Fibroblast of skin of back (primary cell): ENCODE data around the gene PINLYP.
"Not testable (repeated sequence)": the region's sequence is repeated elsewhere in the genome, so short reads cannot be mapped to it uniquely, and the experiment has no call there.

Experiments used
- DNase-seq: peaks from one replicate; pipeline ENCODE4 v3.0.0-alpha.2; 2013

Gene PINLYP

GRCh38 chr19:43582495-43582894 is 6.9 kb downstream of the PINLYP start:
- DNase-seq = no peak

- no peak for DNase-seq
Measured at GRCh38 chr19:43584484-43584883, 8.9 kb downstream of the PINLYP start.

GRCh38 chr19:43586346-43586745 is 10.7 kb downstream of the PINLYP start:
- no peak for DNase-seq

- DNase-seq = not testable (repeated sequence)
Measured at GRCh38 chr19:43587029-43587428, 11.4 kb downstream of the PINLYP start.

- DNase-seq = no peak
Measured at GRCh38 chr19:43589277-43589676, 13.7 kb downstream of the PINLYP start.

GRCh38 chr19:43589678-43590077 is 14.1 kb downstream of the PINLYP start:
- no peak for DNase-seq

- no peak for DNase-seq
Measured at GRCh38 chr19:43591904-43592772, 16.5 kb downstream of the PINLYP start.

DNA sequence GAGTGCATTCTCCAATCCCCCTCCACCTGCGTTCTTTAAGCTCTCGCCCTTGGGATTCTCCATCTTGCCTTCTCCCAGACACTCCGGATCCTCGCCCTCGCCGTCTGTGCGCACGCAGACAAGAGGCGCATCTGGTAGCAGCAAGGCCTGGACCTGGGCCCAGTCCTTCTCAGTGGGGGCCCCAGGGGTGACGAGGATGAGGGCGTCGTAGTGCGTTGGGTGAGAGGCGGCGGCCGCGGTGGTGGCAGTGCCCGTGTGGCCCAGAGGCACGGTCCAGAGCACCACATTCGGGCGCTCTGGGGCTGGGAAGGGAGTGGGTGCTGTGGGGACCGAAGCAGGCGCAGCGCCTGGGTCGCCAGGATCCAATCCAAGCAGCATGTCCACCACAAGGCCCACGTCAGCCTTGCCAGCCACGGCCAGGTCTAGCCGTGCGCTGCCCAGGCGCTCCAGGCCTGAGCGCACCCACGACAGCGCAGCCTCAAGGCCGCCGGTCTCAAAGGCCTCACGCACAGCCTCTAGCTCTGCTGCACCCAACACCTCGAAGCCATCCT is 17.3 kb downstream of the PINLYP start:
- DNase-seq = no peak

DNA sequence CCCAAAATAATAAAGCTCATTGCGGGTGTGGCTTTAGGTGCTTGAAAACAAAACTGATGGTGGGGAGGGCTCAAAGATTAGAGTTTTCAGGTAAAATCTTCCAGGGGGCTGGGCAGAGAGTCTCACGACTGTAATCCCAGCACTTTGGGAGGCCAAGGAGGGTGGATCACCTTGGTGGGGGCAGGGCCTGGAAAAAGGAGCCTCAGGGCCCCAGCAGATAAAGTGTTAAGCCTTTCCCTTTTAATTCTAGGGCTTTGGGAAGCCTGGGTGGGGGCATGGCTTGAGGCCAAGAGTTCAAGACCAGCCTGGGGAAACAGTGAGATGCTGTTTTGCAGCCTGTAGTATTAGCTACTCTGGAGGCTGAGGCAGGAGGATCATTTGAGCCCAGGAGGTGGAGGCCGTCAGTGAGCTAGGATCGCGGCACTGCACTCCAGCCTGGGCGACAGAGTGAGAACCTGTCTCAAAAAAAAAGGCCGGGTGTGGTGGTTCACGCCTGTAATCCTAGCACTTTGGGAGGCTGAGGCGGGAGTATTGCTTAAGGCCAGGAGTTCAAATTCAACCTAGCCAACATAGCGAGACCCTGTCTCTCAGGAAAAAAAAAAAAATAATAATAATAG is 18.6 kb downstream of the PINLYP start:
- no peak for DNase-seq

- DNase-seq = peak; percentile 46
Measured at GRCh38 chr19:43594710-43595604, 19.4 kb downstream of the PINLYP start.

- peak; percentile 18 for DNase-seq
Measured at GRCh38 chr19:43595605-43595998, 20.0 kb downstream of the PINLYP start.

DNA sequence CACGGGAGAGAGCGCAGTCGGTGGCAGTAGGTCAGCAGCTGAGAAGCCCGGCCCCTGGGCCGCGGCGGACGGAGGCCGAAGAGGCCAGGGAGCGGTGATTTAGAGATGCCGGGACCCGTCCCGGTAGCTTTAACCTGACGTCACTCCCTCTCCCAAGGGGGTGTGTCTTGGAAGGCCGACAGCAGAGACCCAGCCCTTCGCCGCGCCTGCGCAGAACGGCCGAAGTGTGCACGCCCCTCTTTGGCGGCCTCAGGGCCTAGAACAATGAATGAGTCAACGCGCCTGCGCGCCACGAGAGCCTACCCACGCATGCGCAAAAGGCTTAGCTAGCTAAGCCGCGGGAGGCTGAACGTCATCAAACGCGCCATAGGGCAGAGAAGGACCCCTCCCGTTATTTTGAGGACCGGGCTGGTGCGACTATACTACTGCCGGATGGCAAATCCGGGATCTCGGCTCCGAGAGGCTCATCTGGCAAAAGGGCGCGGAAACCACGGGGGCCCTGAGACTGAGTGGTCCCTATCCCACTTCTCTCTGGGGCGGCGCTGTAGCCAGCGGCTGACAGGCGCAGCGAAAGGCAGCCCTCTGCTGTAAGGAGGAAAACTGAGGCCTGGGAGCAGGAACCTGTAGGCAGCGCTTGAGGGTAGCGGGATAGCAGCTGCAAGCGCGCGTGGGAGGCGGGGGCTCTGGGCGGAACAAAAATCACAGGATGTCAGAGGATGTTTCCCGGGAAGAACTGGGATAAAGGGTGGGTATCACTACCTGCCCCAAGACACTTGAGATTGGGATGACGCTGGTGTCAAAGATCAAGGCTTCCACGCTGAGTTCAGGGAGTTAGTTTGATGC is 20.6 kb downstream of the PINLYP start, which contains the start of the genes IRGQ and ZNF576:
IRGQ (minus strand) TSS at position 136 of the 843 bp plus-strand sequence. CDS start 796 bp downstream, outside the sequence.
ZNF576 (plus strand) TSS at position 597 of the 843 bp plus-strand sequence. CDS start 514 bp downstream, outside the sequence.
- DNase-seq = peak; percentile 99

GRCh38 chr19:43596842-43597461 is 21.4 kb downstream of the PINLYP start:
- DNase-seq = no peak

DNA sequence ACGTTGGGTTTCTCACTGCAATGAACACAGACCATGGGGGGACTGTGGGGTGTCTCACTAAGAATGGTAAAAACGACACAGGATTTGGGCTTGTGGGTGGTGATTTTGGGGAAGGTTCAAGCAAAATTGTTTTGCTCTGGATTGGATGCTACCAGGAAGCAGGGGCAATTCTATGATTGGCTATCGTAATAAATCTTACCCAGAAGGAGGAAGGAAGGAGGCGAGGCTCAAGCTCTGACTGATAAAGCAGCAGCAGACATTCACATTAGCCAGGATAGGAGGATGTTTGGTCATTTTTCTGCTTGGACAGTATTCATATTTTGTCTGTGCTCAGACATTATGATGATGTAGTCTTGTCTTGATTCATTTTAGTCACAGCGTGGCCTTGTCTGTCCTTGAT is 22.3 kb downstream of the PINLYP start:
- no peak for DNase-seq

GRCh38 chr19:43598445-43599240 is 23.0 kb downstream of the PINLYP start:
- DNase-seq = no peak

- no peak for DNase-seq
Measured at GRCh38 chr19:43599635-43600295, 24.2 kb downstream of the PINLYP start.

DNA sequence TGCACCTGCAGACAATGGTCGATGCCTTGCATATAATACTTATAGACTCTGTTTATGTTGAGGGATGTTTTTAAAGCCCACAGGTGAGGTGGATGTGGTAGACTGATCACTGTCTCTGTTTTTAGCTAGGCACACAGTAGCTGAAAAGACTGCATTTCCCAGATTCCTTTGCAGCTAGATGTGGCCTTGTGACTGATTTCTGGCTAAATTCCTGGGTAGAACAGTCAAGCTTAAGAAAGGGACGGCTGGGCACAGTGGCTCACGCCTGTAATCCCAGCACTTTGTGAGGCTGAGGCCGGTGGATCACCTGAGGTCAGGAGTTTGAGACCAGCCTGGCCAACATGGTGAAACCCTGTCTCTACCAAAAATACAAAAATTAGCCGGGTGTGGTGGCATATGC is 24.7 kb downstream of the PINLYP start:
- DNase-seq = not testable (repeated sequence)

- DNase-seq = no peak
Measured at GRCh38 chr19:43605875-43606568, 30.4 kb downstream of the PINLYP start.
